Activated T-cell treated with anti-CD3 and anti-CD28 coated beads, Interleukin-2, amount 50 U/mL, for 1 hour (primary cell): Measurements from ENCODE around the gene MRPL20.
"Not testable (repeated sequence)": the region's sequence is repeated elsewhere in the genome, so short reads cannot be mapped to it uniquely, and the experiment has no call there.

Source experiments
- DNase-seq: peaks from one replicate; pipeline ENCODE4 v3.0.0-alpha.2; 2020

MRPL20 gene

DNA sequence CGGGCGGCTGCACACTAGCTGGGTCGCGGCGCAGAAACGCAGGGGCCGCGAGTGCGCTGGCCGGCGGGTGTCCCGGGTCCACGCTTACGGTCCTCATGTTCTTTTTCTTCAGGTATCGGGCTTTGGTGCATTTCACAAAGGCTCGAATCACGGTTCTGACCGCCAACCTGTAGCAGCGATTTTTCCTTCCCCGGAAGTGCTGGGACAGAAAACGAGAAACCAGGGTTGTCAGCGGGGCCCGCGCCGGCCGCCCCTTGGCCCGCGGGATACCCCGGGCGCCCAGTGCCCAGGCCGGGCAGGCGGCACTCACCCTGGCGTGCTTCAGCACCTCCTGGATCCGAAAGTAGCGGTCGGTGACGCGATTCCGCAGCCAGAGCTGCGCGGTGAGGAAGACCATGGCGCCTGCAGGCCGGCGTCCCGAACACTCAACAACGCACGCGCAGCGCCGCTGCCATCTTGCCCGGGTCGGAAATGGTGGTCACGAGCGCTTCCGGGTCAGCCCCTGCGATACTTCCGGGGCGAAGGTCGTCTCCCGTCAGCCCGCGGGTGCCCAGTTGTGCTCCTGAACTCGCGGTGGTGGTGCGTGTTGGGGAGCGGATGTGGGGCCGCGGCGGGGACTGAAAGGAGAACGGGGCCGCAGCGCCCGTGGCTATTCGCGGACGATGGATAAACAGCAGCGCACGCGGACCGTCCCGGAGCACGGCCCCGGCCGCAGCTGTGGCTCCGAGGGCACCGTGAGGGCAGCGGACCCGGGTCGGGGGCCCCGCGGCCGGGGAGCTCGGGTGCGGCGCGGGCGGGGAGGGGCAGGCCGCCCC, at the start of gene MRPL20:
MRPL20 (minus strand) TSS at position 473 of the 815 bp plus-strand sequence; CDS start at position 397, 76 bp downstream.
- peak; percentile 94 for DNase-seq

DNA sequence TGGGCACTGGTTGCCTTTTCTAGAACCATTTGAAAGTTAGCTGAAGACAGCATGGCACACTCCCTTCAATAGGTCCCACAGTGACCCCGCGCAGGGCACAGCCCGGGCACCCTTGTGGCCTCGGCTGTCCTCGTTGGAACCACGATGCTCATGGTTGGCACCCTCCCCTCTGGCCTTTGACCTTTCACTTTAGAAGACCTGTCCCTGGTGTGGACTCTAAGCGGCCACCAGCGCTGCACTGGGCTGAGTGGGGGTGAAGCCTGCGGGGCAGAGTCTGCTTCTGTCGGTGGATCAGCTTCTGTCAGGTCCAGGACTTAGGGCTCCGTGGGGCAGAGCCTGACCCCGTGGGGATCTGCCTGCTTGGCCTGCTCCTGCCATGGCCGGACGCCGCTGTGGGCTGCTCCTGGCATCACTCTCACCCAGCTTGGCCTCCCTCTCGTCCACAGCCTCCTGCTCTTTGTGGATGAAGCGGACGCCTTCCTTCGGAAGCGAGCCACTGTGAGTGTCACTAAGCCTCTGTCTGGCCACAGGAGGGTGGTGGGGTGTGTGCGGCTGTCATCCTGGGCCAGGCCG, 49.7 kb upstream of the MRPL20 start:
- not testable (repeated sequence) for DNase-seq

DNA sequence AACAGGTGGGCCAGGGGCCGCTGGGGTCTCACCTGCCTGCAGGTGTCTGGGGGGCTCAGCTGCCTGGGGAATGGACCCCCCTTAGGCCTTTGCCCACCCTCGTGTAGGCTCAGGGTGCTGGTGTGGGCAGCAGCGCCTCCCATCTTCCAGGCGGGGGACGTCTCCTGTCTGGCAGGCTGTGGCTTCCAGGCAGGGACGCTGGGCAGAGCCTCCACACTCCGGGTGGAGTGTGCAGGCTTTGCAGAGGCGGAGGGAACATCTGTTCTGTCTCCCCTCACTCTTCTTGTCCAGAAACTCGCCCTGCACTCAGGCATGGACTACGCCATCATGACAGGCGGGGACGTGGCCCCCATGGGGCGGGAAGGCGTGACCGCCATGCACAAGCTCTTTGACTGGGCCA, 48.8 kb upstream of the MRPL20 start:
- not testable (repeated sequence) for DNase-seq

DNA sequence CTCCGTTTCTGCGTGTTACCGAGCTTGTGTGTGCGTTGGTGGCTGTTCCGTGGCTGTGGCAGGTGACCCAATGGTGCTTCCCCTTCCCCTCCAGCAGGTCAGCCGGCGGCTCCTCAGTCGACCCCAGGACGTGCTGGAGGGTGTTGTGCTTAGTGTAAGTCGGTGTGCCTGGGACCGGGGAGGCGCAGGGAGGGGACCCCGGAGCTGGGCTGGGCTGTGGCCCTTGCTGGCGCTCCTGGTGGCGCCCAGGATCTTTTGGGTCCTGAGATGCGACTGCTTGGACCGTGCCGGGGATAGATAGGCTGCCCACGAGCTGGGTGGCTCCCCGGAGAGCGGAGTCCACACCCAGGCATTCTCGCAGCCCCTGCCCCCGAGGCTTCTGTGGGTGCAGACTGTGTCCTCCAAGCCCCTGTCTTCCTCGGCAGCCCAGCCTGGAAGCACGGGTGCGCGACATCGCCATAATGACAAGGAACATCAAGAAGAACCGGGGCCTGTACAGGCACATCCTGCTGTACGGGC, 48.3 kb upstream of the MRPL20 start:
- DNase-seq = no peak

DNA sequence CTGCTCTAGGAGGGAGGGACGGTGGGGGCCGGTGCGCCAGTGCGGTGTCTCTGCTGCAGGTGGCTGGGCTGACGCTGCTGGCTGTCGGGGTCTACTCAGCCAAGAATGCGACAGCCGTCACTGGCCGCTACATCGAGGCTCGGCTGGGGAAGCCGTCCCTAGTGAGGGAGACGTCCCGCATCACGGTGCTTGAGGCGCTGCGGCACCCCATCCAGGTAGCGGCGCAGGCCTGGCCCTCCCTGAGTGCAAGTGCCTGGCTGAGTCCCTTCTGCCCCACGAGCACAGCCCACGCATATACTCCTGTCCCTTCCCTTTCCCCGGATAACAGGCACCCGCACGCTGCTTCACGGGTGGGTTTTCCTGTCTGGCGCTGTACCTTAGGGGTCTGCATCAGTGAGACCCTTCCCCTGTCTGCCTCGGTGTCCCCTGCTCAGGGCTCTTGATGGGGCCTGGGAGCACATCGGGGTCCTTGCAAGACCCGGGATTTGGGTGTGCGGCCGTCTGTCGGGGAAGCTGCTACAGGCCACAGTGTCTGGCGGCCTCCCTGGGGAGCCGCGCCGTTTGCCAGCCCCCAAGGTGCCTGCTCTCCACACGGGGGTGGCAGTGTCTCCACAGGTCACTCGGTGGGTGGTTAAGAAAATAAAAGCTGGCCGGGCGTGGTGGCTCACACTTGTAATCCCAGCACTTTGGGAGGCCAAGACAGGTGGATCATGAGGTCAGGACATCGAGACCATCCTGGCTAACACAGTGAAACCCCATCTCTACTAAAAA, 47.4 kb upstream of the MRPL20 start:
- DNase-seq = not testable (repeated sequence)

DNA sequence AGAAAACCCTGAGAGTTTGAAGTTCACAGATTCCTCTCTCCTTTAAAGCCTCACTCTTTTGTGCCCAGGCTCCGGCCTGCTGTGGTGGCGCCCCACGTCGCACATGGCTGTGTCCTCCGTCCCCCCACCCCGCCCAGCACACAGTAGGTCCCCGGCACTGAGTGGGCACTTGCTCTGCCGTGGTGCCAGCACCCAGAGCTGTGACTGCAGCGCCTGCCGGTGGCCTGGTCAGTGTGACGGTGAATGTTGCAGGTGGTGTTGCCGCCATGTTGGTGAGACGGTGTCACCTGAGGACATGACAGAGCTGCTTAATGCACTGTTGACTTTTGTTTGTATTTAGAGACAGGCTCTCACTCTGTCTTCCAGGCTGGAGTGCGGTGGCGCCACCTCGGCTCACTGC, 45.8 kb upstream of the MRPL20 start:
- DNase-seq = no peak

DNA sequence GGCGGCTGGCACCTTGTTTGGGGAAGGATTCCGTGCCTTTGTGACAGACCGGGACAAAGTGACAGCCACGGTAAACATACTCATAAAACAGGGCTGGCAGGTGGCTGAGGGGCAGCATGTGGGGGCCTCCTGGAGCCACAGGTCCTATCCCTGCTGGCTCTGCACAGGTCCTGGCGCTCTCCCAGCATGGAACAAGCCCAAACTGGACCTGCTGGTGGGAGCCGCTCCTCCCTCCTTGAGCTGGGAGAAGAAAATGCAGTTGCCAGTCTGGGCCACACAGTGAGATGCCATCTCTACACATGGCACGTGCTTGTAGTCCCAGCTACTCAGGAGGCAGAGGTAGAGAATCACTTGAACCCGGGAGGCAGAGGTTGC, 45.3 kb upstream of the MRPL20 start:
- not testable (repeated sequence) for DNase-seq

DNA sequence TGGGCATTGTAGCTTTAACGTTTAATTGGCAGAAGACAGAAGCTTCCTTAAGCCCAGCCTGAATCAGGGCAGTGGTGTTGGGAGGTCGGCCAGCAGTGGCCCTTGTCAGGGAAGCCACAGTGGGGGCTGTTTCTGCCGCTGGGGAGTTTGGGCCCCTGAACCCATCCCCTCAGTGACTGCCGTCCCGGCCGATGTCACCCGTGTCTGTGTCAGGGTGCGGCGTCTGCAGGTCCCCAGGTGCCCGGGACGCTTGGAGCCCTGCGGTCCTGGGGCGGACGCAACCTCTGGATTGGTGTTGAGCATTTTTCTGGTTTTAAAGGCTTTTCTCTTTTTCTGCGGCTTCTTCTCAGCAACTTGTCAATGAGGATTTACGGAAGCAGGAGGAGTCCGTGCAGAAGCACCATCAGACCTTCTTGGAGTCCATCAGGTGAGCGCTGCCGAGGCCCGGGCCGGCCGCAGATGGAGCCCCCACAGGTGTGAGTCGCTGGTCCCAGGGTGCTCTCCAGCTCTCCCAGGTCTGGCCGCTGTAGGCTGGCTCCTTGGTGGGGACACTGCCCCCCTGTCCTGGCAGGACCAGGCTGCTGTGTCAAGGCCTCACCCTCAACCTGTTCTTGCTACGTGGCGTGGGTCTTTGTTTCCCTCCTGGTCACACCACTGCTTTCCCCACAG, 44.7 kb upstream of the MRPL20 start:
- DNase-seq = no peak

DNA sequence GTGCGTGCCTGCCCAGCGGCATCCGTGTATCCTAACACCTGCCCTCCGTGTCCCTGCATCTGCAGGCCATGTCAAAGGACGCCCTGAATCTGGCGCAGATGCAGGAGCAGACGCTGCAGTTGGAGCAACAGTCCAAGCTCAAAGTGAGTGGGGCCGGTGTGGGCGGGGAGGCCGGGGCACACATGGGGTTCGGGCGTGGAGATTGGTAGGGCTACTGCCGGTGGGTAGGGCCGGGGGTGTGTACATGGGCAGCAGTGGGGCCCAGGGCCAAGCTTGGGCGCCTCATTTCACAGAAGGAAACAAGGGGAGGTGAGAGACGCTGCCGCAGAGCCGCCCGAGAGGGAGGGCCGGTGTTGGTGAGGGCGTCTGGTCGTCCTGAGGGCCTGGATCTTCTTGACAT, 43.5 kb upstream of the MRPL20 start:
- not testable (repeated sequence) for DNase-seq

DNA sequence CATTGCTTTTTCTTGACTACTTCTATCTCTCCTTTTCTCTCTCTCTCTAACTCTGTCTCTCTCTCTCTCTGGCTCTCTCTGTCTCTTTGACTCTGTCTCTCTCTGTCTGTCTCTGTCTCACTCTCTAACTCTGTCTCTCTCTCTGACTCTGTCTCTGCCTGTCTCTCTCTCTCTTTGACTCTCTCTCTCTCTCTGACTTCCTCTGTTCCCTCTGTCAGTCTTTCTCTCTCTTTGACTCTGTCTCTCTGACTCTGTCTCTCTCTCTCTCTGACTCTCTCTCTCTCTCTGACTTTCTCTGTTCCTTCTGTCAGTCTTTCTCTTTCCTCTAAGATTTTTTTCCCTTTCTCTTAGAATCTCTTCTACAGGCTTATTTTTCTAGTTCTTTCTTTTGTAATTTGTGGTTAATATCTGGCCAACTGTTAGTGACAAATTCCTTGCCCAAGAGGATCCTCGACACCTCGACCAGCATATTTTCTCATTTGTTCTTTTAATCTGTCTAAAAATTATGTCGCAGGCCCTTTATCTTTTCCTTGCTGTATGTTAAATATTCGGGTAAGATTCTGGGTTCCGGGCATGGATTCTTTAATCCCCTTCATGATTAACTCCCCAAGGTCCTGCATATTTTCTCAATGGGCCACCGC, 42.1 kb upstream of the MRPL20 start, which contains the start of gene ATAD3C:
ATAD3C (plus strand) TSS at position 591 of the 641 bp plus-strand sequence. CDS start 995 bp downstream, outside the sequence.
- no peak for DNase-seq

DNA sequence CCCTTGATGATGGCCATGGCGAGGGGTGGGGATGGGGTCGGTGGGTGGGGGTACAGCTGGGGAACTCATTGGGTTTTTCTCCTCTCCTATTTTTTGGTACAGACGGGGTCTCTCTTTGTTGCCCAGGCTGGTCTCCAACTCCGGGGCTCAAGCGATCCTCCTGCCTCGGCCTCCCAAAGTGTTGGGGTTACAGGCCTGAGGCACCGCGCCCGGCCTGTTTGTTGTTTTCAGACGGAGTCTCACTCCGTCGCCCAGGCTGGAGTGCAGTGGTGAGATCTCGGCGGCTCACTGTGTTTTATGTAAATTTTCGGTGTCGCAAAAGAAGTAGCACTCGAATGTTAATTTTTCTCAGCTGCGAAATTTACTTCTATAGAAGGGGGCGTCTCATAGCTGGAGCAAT, 39.5 kb upstream of the MRPL20 start:
- DNase-seq = not testable (repeated sequence)

DNA sequence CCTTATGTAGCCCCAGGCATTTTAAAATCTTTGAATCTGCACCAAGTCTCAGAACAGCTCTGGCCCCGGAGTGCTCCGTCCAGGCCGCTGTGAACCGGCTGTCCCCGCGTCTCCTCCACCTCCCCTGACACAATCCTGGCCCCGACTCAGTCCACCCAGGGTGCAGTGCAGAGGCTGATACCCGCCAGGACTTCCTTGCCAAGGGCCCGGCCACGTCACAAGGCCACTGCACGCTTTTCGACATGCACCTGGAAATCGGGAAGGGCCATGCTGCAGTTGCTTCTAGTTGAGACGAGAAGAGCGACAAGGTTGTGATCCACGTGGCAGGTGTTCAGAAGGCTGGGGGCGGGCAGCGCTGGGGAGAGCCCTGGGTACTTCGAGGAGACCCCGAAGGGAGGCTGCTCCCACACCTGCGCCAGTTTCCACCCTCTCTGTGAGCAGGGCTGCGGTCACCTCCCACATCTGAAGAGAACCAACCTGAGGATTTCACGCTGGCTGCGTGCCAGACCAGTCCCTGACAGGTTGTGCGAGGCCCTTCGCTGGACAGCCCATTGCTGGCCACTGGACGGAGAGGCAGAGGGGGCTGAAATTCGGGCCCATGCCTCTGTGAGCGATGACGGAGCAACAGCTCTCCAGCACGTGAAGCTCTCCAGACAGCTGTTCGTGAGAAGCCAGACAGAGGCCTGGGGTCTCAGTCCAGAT, 35.1 kb upstream of the MRPL20 start:
- no peak for DNase-seq

DNA sequence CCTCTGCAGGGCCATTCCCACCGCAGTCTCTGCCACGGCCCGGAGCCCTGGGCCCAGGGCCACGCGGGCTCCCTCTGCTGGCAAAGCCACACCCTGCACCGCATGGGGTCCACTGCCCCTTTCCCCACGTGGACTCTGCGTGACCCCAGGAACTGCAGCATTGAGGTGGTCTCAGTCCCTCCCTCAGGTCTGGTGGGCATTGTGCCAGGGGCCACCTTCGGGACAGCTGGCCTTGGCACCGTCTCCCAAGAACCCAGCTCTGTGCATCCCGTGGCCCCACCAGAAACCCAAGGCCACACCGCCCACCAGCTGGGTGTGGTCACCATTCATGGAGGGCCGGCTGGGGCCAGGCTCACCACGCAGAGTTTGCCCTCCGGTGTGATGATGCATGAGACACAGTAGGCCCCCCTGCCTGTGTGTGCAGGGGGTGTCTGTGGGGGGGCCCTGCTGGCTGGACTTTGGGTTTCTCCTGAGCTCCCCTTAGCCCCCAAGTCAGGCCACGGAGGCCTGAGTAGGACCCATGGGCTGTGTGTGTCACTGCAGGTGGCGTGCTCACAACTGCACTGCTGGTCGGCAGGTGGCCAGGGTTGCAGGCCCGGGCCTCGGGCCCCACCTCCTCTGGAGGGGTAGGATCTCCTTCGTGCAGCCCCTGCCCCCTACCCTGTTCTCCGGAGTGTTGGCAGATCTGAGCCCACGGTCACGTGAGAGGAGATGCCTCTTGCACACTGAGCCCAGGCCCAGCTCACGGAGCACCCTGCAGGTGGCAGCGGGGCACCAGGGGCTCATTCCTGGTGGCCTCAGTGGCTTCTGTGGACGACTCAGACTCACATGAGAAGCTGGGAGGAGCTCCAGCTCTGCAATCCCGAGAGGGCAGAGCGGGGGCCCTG, 34.2 kb upstream of the MRPL20 start:
- peak; percentile 72 for DNase-seq

DNA sequence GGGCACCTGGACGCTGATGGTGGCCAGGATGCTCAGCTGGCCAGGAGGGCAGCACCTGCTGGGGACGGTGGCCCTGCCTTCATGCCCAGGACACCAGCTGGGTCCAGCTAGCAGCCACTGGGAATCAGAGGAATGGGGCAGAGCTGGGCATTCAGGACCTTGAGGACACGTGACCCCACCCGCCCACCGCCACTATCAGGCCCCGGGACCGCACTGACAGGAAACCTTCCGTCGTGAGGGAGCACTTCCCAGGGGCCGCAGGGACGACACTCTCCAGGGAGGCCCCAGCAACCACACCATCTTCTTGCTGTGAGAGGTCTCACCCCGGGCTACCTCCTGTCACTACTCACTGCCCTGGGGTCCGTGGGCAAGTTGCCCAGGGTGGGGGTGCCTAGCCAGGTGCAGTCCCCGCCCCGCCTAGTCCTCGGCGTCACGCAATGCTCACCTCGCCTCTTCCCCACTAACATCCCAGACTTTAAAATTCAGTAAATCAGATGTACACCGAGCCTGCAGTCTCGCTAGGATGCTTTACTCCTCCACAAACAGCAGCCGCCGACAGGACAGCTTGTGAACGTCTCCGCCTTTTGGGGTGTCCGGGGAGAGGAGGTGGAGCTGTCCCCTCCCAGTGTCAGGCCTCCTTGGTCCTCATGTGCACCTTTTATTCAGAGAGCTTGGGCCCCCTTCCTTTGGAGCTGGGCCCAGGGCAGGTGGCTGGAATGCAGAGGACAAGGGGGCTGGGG, 33.3 kb upstream of the MRPL20 start:
- DNase-seq = no peak

DNA sequence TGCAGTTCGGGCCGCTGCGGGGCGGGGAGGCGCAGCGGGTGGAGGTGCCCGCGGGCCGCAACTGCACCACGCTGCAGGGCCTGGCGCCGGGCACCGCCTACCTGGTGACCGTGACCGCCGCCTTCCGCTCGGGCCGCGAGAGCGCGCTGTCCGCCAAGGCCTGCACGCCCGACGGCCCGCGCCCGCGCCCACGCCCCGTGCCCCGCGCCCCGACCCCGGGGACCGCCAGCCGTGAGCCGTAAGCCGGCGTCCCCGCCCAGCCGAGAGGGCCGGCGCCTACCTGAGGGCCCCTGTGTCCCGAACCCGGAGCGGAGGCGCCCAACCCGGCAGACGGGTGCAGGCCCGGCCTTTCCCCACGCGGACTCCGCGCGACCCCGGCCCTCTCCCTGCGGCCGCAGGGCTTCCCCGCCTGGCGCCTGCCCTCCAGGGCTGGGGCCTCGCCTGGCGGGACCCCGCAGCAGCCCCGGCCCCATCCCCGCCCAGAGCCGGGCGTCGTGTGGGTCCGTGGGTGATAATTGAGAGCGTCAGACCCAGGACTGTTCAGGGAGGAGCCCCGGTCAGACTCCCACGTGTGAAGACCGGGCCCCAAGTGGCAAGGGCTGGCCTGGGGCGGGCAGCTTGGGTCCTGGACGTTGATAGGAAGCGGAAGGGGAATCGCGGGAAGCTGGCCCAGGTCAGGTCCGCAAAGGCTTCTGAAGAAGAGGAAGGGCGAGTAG, 32.6 kb upstream of the MRPL20 start:
- no peak for DNase-seq

DNA sequence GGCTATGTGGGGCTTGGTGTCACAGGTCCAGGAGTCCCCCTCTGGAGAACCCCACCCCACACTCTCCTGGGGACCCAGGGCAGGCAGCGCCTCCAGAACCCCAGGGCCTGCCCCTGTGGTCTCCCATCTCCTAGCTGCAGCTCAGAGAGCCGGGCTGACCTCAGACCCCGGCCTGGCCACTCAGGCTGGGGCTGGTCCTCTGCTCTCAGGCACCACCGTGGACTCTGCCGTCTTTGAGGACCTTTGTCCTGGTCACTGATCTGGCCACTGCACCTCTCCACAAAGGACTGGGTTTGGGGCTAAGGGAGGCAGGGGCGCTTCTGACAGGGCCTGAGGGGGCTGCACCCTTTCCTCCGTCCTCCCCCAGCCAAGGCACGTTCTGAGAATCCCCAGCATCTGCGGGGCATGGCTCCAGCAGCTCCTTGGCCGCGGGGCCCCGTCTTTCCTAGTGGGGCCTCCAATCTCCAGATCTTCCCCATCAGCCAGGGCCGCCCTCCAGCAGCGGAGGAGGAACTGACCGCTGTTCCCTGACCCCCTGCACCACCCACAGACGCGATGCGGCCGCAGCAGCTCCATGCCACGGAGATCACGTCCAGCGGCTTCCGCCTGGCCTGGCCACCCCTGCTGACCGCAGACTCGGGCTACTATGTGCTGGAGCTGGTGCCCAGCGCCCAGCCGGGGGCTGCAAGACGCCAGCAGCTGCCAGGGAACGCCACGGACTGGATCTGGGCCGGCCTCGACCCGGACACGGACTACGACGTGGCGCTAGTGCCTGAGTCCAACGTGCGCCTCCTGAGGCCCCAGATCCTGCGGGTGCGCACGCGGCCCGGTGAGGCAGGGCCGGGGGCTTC, 31.7 kb upstream of the MRPL20 start:
- DNase-seq = no peak

DNA sequence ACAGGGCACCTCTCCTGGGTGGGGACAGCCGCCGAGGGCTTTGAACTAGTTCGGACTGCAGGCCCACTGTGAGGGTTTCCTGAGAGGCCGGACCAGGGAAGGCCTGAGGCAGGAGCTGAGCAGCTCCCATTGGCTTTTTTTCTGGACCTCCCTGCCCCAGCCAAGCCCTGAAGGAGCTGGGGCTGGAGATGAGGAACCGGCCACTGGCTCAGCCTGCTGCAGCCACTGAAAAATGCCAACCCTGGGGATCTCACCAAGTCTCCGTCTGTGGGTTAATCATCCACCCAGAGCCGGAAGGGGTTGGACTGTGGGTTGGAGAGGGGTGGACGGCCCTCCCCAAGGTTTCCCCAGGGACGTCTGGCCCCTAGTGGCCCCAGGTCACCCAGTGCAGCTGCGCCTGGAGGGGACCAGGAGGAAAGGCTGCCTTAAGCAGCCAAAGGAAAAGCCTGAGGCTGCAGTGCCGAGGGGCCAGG, 30.8 kb upstream of the MRPL20 start:
- no peak for DNase-seq
